ENCODE measurements around the gene TUBA1A.

GRCh38 chr12:49138999-49139398 is 49.9 kb downstream of the TUBA1A start:
- TF ChIP-seq, protein P1, sequence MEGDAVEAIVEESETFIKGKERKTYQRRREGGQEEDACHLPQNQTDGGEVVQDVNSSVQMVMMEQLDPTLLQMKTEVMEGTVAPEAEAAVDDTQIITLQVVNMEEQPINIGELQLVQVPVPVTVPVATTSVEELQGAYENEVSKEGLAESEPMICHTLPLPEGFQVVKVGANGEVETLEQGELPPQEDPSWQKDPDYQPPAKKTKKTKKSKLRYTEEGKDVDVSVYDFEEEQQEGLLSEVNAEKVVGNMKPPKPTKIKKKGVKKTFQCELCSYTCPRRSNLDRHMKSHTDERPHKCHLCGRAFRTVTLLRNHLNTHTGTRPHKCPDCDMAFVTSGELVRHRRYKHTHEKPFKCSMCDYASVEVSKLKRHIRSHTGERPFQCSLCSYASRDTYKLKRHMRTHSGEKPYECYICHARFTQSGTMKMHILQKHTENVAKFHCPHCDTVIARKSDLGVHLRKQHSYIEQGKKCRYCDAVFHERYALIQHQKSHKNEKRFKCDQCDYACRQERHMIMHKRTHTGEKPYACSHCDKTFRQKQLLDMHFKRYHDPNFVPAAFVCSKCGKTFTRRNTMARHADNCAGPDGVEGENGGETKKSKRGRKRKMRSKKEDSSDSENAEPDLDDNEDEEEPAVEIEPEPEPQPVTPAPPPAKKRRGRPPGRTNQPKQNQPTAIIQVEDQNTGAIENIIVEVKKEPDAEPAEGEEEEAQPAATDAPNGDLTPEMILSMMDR (IDR thresholded peaks at IDR 0.05) = no peak
- TF ChIP-seq POLR2A (IDR thresholded peaks at IDR 0.05) (no peak), POLR2AphosphoS5 (IDR thresholded peaks at IDR 0.05) (no peak)
